ENCODE measurements around the gene MTX2. TPM values are rescaled to one million over a fixed set of nuclear protein-coding genes. Genes with fewer than 3 reads are reported as not detected.

MTX2 gene
- total and polyA plus RNA-seq, 4 donors, result 18.0 to 31.3 (median 22.5) TPM

Other genes starting within 250 kb of the MTX2 start
- gene EVX2, start 185.5 kb upstream of the MTX2 start, total RNA-seq, result not detected
- gene EVX2, start 185.5 kb upstream of the MTX2 start, polyA plus RNA-seq, result not detected
- gene HOXD13, start 176.7 kb upstream of the MTX2 start, total RNA-seq, result not detected
- not detected for gene HOXD13, start 176.7 kb upstream of the MTX2 start, polyA plus RNA-seq
- gene HOXD12, start 169.6 kb upstream of the MTX2 start, total RNA-seq, result not detected
- not detected for gene HOXD12, start 169.6 kb upstream of the MTX2 start, polyA plus RNA-seq
- under 1 TPM in 1 of 2 donors, not detected in 1; 0.29 TPM for gene HOXD11, start 162.2 kb upstream of the MTX2 start, total RNA-seq
- not detected for gene HOXD11, start 162.2 kb upstream of the MTX2 start, polyA plus RNA-seq
- 1 to 10 TPM in 1 of 2 donors, not detected in 1; 1.4 TPM for gene HOXD10, start 152.7 kb upstream of the MTX2 start, total RNA-seq
- not detected for gene HOXD10, start 152.7 kb upstream of the MTX2 start, polyA plus RNA-seq
- 1 to 10 TPM; 1.8 to 2.3 TPM for gene HOXD9, start 146.7 kb upstream of the MTX2 start, total RNA-seq
- gene HOXD9, start 146.7 kb upstream of the MTX2 start, polyA plus RNA-seq, result under 1 TPM in 1 of 2 donors, not detected in 1; 0.08 TPM
- 10 to 100 TPM; 11.5 to 14.4 TPM for gene HOXD8, start 139.7 kb upstream of the MTX2 start, total RNA-seq
- gene HOXD8, start 139.7 kb upstream of the MTX2 start, polyA plus RNA-seq, result 1 to 10 TPM; 2.5 to 7.3 TPM
- 1 to 10 TPM; 7.7 to 9.8 TPM for gene HOXD4, start 117.9 kb upstream of the MTX2 start, total RNA-seq
- 1 to 10 TPM in 1 of 2 donors, not detected in 1; 7.7 TPM for gene HOXD4, start 117.9 kb upstream of the MTX2 start, polyA plus RNA-seq
- 10 to 100 TPM in 1 of 2 donors, 1 to 10 TPM in 1; 9.8 to 13.4 TPM for gene HOXD3, start 112.1 kb upstream of the MTX2 start, total RNA-seq
- 1 to 10 TPM; 1.5 to 2.3 TPM for gene HOXD3, start 112.1 kb upstream of the MTX2 start, polyA plus RNA-seq
- gene HOXD1, start 80.8 kb upstream of the MTX2 start, total RNA-seq, result 1 to 10 TPM; 1.1 to 2.2 TPM
- gene HOXD1, start 80.8 kb upstream of the MTX2 start, polyA plus RNA-seq, result 1 to 10 TPM in 1 of 2 donors, under 1 TPM in 1; 0.31 to 1.0 TPM